Astrocyte (in vitro differentiated cells and primary cell): Measurements from ENCODE around the gene IMPA2. TPM values are rescaled to one million over a fixed set of nuclear protein-coding genes. Genes with fewer than 3 reads are reported as not detected.

Experiments used
- DNase-seq: peaks from one replicate; pipeline ENCODE4 v3.0.0-alpha.2; 2010; ENCODE audit warnings: low read depth
- FAIRE-seq: peaks from 2 replicates; lab custom pipeline; 2011; peaks lifted over from hg19 to GRCh38; lab: Jason Lieb, UNC
- H2AFZ ChIP-seq: 2 replicates; pipeline ENCODE4 v1.6.0; 2012; ENCODE audit warnings: low read depth, low read length, inconsistent platforms
- H3K27ac ChIP-seq: 2 replicates; pipeline ENCODE4 v1.5.1; 2011; ENCODE audit warnings: low read depth, low read length, inconsistent platforms
- H3K27me3 ChIP-seq: 2 replicates; pipeline ENCODE4 v1.6.0; 2011; ENCODE audit warnings: low read length, inconsistent platforms; ENCODE audit not compliant: insufficient read depth
- H3K36me3 ChIP-seq: 2 replicates; pipeline ENCODE4 v1.5.1; 2011; ENCODE audit warnings: low read length, inconsistent platforms; ENCODE audit not compliant: insufficient read depth
- H3K4me1 ChIP-seq: 2 replicates; pipeline ENCODE4 v1.5.1; 2011; ENCODE audit warnings: low read length, inconsistent platforms; ENCODE audit not compliant: insufficient read depth
- H3K4me2 ChIP-seq: 2 replicates; pipeline ENCODE4 v1.6.0; 2012; ENCODE audit warnings: low read length, inconsistent platforms
- H3K4me3 ChIP-seq: 2 replicates; pipeline ENCODE4 v1.5.1; 2011; ENCODE audit warnings: low read depth, mild to moderate bottlenecking, low read length, inconsistent platforms; ENCODE audit not compliant: insufficient read depth
- H3K79me2 ChIP-seq: 2 replicates; pipeline ENCODE4 v1.6.0; 2012; ENCODE audit warnings: mild to moderate bottlenecking, low read length, inconsistent platforms; ENCODE audit not compliant: insufficient read depth
- H3K9ac ChIP-seq: 2 replicates; pipeline ENCODE4 v1.6.0; 2012; ENCODE audit warnings: mild to moderate bottlenecking, low read length, inconsistent platforms
- H3K9me3 ChIP-seq: 2 replicates; pipeline ENCODE4 v1.5.1; 2012; ENCODE audit warnings: low read depth, mild to moderate bottlenecking, low read length, inconsistent platforms; ENCODE audit not compliant: insufficient read depth
- H4K20me1 ChIP-seq: 2 replicates; pipeline ENCODE4 v1.6.0; 2012; ENCODE audit warnings: low read length, inconsistent platforms; ENCODE audit not compliant: insufficient read depth
- H3K27ac Mint-ChIP-seq: one replicate; pipeline ENCODE4 v1.8.0; 2021; ENCODE audit warnings: mild to moderate bottlenecking, mixed read lengths; ENCODE audit not compliant: unreplicated experiment
- H3K27me3 Mint-ChIP-seq: one replicate; pipeline ENCODE4 v1.8.0; 2021; ENCODE audit warnings: low read depth, mixed read lengths; ENCODE audit not compliant: unreplicated experiment
- H3K36me3 Mint-ChIP-seq: one replicate; pipeline ENCODE4 v1.8.0; 2021; ENCODE audit warnings: low read depth, mixed read lengths; ENCODE audit not compliant: unreplicated experiment
- H3K4me1 Mint-ChIP-seq: one replicate; pipeline ENCODE4 v1.8.0; 2021; ENCODE audit warnings: low read depth, mixed read lengths; ENCODE audit not compliant: unreplicated experiment
- H3K4me3 Mint-ChIP-seq: one replicate; pipeline ENCODE4 v1.8.0; 2021; ENCODE audit warnings: mild to moderate bottlenecking, moderate library complexity, mixed read lengths; ENCODE audit not compliant: unreplicated experiment
- H3K9me3 Mint-ChIP-seq: one replicate; pipeline ENCODE4 v1.8.0; 2021; ENCODE audit warnings: mild to moderate bottlenecking, mixed read lengths; ENCODE audit not compliant: unreplicated experiment
- CTCF ChIP-seq: IDR thresholded peaks from 2 replicates; pipeline ENCODE4 v1.5.1; 2011; ENCODE audit warnings: low read depth, mild to moderate bottlenecking, inconsistent platforms, low read length, moderate library complexity; ENCODE audit not compliant: insufficient read depth
- EZH2 ChIP-seq: IDR thresholded peaks from 2 replicates; pipeline ENCODE4 v1.6.1; 2012; ENCODE audit warnings: mild to moderate bottlenecking, low read length, inconsistent platforms; ENCODE audit not compliant: insufficient read depth
- total RNA-seq: library from RNA; stranded (reverse); gene quantifications from 2 replicates; pipeline ENCODE4 v1.2.1, GENCODE V29; 2021

IMPA2 gene
- total RNA-seq, 1 donor from 2014 or later, result 4.8 TPM

- Histone ChIP-seq H4K20me1 (no peaks in the 10 kb centered on the region), H2AFZ (peak overlapping the region; percentile 98), H3K4me3 (peak overlapping the region; percentile 51), H3K36me3 (no peaks in the 10 kb centered on the region), H3K27me3 (peaks cover 5% of the 10 kb centered on the region), H3K4me2 (peak overlapping the region; percentile 84), H3K9me3 (no peaks in the 10 kb centered on the region), H3K4me1 (no peaks in the 10 kb centered on the region), H3K27ac (peak overlapping the region; percentile 66), H3K79me2 (no peaks in the 10 kb centered on the region), H3K9ac (peak overlapping the region; percentile 77)
- H3K4me1 Mint-ChIP-seq, result peaks cover 3% of the 10 kb centered on the region
- H3K9me3 Mint-ChIP-seq, result no peaks in the 10 kb centered on the region
- peak overlapping the region; percentile 64 for H3K27ac Mint-ChIP-seq
- H3K27me3 Mint-ChIP-seq, result peaks cover 8% of the 10 kb centered on the region
- DNase-seq (no peak), FAIRE-seq (no peak)
- H3K4me3 Mint-ChIP-seq, result peak overlapping the region; percentile 83
- TF ChIP-seq CTCF, result no peak
- TF ChIP-seq EZH2, result no peak
- no peaks in the 10 kb centered on the region for H3K36me3 Mint-ChIP-seq
Measured at GRCh38 chr18:11980163-11980493, 1.2 kb upstream of the IMPA2 start.

- Histone ChIP-seq H4K20me1 (no peaks in the 10 kb centered on the region), H3K4me3 (peak overlapping the region; percentile 51), H3K27ac (peak overlapping the region; percentile 66), H3K79me2 (no peaks in the 10 kb centered on the region), H3K9ac (peak overlapping the region; percentile 77), H3K4me2 (peak overlapping the region; percentile 84), H3K27me3 (peaks cover 5% of the 10 kb centered on the region), H2AFZ (peak overlapping the region; percentile 98), H3K4me1 (no peaks in the 10 kb centered on the region), H3K9me3 (no peaks in the 10 kb centered on the region), H3K36me3 (no peaks in the 10 kb centered on the region)
- FAIRE-seq (no peak), DNase-seq (peak; percentile 93)
- no peaks in the 10 kb centered on the region for H3K9me3 Mint-ChIP-seq
- peaks cover 8% of the 10 kb centered on the region for H3K27me3 Mint-ChIP-seq
- TF ChIP-seq CTCF, result no peak
- peak overlapping the region; percentile 64 for H3K27ac Mint-ChIP-seq
- peak overlapping the region; percentile 83 for H3K4me3 Mint-ChIP-seq
- H3K36me3 Mint-ChIP-seq, result no peaks in the 10 kb centered on the region
- H3K4me1 Mint-ChIP-seq, result peaks cover 3% of the 10 kb centered on the region
Measured at GRCh38 chr18:11980494-11981191, 664 bp upstream of the IMPA2 start.
